Inflammatory macrophage (primary cell): Measurements from ENCODE around the gene CPSF3.
"Not testable (repeated sequence)": the region's sequence is repeated elsewhere in the genome, so short reads cannot be mapped to it uniquely, and the experiment has no call there.

Experiments
- DNase-seq, 2 donors: peaks; one replicate each; pipeline ENCODE4 v3.0.0-alpha.2; 2020 to 2022

Gene CPSF3

DNA sequence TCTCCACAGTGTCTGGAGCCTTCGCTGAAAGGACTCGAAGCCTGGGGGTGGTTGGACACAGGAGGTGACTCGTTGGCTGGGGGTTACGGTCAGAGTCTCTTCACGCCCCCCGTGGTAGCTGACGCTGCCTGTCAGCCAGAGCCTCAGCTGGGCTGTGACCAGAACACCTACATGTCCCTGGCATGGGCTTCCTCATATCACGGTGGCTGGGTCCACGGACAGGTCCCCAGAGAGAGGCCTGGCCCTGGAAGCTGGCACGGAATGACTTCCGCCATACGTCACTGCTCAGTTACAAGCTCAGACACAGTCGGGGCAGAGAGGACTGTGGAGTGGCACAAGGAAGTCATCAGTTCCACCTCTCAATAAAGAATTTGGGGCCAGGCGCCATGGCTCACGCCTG is 28.6 kb upstream of the CPSF3 start:
- no peak for DNase-seq

DNA sequence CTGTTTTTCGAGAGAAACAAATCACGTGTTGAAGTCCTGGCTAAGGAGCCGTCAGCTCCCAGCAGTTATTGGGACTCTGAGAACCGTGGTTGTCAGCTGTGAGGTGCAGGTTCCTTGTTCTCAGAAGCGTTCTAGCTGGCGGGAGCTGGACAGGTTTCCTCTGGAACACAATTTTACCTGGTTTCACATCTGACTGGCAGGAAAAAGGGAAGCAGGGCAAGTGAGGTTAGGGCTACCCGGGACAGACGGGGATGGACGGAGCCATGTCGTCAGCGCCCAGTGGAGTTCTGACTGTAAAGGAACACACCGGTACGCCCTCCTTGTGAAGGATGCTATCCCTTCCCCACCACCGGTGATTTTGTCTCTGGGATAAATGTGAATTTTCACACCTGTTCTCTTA is 26.3 kb upstream of the CPSF3 start:
- DNase-seq = no peak

DNA sequence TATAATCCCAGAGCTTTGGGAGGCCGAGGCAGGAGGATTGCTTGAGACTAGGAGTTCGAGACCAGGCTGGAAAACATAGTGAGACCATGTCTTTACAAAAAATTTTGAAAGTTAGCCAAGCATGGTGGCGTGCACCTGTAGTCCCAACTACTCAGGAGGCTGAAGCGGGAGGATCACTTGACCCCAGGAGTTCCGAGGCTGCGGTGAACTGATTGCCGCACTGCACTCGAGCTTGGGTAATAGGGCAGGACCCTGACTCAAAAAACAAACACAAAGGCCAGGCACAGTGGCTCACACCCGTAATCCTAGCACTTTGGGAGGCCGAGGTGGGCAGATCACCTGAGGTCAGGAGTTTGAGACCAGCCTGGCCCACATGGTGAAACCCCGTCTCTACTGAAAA is 25.2 kb upstream of the CPSF3 start:
- not testable (repeated sequence) for DNase-seq

DNA sequence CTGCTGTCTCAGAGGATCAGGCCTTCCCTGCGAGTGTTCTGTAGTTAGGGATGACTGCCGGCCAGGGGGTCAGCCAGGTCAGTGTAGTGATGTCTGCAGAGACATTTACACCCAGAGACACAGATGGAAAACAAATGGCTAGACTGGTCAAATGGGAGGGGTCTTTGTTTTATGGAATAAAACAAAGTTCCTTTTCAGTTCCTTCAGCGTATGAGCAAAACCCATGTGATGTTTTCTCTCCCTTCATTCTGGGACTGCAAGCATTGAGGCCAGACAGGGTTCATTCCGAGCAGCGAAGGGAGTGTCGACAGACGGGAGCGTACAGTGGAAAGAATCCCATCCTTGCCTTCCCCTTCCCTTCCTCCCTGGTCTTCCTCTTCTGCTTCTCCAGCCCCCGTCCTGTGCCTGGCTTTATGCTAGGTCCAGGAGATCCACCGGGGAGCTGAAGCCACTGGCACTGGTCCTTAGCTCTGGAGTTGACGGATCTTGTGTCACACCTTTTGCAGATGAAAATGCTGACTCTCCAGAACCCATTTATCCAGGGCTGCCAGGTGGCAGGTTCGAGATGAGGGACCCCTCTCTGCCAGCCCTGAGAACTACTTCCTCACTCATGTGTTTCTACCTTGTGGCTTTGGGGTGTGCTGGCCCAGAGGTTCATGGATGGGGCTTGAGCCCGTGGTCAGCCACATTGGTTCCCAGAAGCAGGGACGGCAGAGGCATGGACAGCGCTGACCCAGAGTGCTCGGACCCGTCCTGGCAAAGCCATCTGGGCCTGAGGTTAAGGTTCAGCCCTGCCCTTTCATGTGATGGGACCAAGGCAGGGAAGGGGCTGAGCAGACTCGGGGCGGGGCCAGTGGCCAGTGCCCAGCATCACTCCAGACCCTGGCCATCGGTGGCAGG is 24.3 kb upstream of the CPSF3 start:
- DNase-seq = no peak

DNA sequence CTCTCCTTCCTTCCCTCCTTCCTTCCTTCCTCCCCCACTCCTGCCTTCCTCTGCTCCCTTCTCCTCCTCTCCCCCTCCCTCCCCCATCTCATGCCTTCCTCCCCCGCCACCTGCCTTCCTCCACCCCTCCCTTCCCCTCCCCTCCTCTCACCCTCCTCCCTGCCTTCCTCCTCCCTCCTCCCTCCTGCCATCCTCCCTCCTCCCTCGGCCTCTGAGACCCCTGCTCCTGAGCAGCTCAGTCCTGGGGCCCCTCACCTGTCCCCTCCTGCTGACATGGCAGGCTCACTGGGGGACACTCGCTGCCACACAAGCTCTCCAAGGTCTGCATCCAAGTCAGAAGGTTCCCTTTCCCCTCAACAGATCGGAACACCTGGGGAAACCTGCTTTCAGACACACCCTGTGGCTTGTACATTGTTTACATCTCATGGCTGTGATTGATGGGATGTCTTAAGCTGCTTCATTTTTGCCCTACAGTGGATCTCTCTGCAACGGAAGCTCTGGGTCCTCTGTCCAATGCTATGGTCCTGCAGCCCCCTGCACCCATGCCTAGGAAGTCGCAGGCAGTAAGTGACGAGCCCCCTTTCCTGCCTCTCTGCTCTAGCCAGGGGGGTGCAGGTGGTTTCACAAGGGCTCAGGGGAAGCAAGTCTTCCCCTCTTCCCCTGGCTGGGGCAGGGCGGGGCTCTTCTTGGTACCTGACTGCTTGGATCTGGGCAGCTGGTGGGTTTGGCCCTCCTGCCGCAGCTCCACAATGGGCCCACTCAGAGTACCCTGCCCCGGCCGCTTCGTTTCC is 23.0 kb upstream of the CPSF3 start:
- no peak for DNase-seq

DNA sequence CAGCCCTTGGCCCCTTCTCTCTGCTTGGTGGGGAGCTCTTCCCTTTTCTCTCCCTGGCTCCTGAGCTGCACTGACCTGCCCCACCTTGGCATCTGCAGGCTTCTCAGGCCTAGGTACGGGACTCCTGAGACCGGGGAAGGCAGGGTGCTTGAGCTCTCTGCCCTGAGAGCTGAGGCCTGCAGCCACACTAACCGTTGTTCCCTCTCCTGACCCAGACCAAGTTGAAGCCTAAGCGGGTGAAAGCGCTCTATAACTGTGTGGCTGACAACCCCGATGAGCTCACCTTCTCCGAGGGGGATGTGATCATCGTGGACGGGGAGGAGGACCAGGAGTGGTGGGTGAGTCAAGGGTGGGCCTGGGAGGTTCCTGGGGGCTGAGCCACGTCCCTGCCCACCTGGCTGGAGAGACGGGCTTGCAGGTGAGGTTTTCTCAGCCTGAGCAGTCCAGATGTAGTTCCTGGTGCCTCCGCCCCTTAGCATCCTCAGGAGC is 22.4 kb upstream of the CPSF3 start:
- DNase-seq = no peak

DNA sequence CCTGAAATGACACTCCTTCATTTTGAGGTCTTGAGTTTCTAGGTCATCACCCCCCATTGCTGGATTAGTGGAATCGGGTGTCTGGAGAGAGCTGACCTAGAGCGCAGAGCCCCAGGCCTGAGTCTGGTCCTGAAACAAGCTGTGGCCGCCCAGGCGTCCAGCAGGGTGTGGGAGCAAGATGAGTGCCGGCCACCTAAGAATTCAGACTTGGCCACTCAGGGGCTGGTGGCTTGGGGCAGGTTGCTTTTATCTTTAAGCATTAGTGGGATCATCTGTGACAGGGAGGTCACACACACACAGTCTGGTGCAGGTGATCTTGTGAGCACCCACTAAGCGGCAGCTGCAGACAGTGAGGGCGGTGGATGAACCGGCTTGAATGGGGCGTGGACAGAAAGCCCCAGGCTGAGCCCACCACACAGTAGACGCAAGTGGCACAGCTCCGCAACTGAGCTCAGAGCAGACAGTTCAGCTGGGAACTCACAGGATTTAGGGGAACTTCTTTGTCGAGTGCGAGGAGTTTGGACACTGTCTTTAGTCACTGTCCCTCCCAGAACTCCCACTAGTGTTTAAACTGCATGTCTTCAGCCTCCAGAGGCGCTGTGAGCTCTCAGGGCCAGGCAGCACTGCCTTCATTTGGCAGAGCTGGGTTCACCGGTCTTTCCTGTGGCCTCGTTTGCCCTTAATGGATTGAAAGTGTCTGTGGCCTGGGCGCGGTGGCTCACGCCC is 21.6 kb upstream of the CPSF3 start:
- peak in 1 of 2 donors; percentile 50 for DNase-seq

DNA sequence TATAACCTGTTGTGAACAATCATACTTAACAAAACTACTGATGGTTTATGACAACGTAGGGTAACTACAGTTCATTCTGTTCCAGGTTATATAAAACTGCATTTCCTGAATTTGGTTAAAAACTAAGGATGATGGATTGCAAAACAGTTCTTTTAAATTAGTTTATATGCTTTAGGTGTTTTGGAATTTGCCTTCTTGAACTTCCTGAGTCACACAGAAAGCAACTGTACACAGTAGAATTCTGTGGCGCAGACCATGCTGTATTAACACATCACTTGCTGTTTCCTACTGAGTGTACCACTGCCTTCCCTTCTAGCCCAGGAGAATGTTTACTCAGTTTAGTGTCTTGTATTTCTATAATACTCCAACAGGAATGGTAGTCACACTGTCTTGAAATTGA is 19.5 kb upstream of the CPSF3 start:
- no peak for DNase-seq

DNA sequence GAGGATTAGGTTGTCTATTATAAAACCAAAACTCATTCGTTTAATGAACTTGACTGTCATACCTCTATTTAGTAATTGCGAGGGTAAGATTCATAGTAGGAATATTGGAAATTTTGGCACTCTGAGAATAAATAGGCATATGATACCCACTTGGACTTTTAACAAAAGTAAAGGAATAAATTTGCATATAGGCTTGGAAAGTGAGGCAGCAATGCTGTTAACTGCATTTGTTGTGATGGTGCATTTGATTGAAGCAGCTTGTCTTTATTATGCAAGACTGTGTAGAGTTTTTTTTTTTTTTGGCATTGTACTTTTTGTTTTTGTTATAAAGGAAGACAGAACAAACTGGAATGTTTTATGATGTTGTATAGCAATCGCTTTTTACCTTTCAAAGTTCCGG is 19.0 kb upstream of the CPSF3 start:
- no peak for DNase-seq

DNA sequence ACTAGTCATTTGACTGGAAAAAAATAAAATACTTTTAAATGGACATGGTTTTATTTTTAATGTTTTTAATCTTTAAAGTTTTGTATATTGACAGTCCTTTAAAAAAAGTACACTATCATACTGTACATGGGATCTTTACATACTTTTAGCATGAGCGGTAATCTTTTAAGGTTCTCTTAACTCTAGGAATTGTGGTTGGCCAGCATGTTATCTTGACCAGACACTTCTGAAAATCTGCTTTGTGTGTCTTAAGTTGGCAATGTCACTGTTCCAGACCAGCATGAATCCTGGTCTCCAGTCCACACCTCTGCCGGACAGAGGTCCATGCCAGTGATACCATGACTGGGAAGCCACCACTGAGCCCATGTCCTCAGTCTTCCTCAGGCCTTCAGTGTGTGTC is 17.8 kb upstream of the CPSF3 start:
- DNase-seq = no peak

DNA sequence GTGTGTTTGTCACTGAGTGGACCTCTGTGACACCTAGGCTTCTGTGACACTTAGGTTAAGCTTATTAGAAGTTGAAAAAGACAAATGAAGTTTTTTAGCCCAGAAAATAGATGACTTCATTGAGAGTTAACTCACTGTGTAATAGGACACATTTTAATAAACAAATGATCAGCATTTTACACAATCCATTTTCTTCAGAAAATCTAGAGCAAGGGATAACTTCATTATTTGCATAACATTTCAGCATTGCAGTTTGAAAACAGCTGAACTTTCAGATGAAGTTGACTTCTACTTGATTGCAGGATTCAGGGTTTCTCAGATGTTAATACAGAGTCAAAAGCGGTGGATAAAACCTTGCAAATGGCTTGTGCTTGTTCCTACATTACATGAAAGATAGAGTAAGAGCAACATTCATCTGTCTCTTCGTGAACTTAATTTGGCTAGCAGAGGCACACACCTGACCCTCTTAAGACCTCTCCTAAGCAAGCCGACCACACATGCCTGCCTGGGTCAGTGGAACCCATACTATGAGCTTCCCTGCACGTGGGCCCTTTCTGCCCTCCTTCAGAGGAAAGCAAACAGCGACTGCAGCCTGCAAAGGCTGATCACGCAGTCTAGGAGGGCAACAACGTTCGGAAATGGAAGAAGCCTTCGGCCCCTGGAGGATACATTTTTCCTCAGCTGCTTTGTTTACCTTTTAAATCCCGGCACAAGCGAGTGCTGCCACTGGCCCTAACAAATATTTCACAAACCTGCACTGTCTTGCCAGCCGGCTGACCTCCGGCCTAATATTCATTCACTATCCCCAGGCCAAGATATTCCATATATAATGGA is 16.7 kb upstream of the CPSF3 start:
- no peak for DNase-seq

DNA sequence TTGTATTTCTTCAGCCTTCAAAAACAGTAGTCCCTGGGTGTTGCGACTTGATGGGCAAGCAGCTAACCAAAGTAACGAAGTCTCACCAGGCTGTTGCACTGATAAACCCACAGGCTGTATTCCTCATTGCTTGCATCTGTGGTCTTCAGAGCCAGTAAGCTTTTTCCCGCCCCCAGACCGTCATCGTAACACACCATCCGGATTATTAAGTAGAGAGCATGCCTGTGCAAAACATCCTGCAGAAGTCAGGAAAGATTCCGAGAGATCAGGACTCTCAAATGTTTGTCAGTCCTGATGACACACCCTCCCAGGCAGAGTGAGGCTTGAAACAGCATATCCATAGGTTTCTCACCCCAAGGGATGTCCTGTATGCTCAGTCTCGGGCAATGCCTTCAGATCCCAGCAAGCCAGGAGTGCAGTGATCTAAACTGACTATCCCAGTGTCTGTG is 16.1 kb upstream of the CPSF3 start:
- DNase-seq = no peak

DNA sequence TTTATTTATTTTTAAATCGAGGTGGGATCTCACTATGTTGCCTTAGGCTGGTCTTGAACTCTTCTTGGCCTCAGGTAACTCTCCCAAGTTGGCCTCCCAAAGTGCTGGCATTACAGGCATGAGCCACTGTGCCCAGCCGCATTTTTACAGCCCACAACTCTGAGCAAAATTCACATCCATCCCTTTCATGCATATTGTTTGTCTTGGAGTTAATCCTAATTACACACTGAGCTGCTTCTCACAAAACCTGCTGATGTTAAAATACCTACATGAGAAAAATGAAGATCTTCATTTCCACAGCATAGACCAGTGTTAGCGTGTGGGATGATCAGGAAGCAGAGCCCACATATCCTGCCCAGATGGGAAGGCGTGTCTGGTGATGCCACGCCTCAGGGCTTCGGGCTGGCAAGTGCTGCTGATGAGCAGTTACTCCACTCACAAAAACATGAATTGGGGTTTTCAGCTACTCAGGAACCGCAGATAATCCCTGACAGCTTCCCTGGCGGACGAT is 14.8 kb upstream of the CPSF3 start:
- DNase-seq = peak; percentile 51 to 81

DNA sequence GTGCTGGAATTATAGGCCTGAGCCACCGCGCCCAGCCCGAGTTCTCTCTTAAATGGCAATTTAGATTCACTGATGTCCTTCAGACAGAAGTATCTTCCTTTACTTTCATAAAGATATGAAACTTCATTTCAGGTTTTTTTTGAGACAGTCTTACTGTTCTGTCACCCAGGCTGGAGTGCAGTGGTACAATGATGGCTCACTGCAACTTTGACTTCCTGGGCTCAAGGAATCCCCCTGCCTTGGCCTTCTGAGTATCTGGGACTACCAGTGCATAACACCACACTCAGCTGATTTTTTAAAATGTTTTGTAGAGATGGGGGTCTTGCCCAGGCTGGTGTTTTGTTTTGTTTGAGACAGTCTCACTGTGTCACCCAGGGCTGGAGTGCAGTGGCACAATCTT is 13.3 kb upstream of the CPSF3 start:
- DNase-seq = no peak

DNA sequence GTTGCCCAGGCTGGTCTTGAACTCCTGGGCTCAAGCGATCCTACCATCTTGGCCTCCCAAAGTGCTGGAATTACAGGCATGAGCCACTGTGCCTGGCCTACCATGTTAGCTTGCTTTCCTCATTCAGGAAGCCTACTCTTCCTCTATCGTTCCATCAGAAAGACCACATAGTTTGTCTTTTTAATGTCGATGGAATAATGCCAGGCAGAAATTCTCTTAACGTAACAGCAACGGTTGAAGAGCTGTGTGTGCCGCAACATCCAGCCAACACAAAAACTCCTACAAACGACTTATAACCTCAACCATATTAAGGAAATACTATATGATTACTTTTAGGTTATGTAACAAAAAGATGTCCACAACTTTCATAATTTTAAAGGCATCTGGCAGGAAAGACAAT is 10.7 kb upstream of the CPSF3 start:
- peak; percentile 21 to 51 for DNase-seq

DNA sequence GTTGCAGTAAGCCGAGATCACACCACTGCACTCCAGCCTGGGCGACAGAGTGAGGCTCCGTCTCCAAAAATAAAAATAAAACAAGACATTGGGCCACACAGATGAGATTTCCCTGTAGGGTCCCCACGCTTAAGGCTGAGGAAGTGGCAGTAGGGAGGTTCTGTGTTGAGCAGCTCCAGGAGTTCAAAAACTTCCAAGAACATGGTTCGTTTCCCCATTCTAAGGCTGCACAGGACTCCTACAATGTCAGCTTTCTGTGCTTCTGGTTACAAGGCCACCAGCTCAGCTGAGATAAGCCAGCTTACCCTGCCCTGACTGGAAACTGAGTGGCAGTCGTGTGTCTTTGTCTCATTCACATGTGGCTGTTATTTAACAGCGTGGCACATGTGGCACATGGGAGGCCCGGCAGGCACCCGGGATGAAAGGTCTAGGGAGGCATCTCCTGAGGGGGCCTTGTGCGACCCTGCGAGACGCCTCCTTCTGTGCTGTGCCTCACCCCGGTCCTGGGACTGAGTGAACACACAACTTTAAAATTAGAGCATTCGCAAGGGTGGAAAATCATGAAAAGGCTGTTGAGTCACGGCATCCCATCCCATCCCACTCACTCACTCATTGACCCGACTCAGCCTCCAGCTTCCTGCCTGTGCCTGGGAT is 7.8 kb upstream of the CPSF3 start:
- DNase-seq = peak; percentile 74 to 90

DNA sequence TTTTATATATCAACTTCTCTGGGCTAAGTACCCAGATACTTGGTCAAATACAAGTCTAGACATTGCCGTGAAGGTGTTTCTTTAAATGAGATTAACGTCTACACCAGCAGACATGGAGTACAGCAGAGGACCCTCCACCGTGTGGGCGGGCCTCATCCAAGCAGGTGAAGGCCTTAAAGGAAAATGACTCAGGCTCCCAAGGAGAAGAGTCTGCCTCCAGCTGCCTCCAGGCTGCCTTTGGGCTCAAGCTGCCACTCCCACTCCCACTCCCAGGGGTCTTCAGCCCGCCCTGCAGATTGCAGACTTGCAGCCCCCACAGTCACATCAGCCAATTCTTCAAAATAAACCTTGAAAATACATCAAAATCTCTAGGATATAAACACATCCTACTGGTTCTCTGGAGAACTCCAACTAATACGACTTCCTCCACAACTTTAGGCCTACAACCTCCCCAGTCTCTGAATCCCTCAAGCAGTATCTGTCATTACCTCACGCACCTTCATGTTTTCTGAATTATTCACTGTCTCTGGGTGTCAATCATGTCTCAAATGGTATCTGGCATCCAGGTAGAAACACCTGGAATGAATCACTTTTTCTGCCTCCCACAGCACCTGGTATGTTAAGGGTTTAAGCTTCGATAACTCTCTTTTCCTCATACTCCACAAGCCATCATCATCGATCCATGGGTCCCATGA is 7.0 kb upstream of the CPSF3 start:
- peak in 1 of 2 donors; percentile 27 for DNase-seq

DNA sequence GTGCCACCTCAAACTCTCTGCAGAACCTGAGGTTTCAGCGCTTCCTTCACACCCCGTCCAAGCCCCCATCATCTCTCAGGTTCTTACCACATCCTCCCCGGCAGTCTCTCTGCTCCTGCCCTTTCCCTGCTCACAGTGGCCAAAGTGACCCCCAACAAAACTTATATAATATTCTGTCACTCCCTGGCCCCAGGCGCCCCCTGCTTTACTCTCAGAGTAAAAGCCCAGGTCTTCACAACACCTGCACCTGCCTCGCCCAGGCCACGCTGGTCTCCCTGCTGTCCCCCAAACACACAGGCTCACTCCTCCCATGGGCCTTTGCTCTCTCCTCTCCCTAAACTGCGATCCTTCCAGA is 6.5 kb upstream of the CPSF3 start:
- no peak for DNase-seq

DNA sequence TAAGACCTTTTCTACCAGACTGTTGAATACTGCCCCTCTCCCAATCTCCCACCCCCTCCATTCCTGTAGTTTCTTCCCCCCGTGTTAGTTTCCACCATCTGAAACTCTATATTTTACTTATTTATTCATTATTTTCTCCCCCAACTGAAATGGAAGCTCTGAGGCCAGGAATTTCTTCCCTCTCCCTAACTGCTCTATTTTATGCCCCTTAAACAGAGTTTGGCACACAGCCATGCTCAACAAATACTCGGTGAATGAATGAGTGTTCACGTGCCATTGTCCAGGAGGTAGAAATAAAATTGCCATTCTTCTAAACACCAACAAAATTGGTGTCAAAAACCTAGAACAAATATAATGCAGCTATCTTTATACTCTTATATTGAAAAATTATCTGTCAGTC is 5.7 kb upstream of the CPSF3 start:
- DNase-seq = no peak

DNA sequence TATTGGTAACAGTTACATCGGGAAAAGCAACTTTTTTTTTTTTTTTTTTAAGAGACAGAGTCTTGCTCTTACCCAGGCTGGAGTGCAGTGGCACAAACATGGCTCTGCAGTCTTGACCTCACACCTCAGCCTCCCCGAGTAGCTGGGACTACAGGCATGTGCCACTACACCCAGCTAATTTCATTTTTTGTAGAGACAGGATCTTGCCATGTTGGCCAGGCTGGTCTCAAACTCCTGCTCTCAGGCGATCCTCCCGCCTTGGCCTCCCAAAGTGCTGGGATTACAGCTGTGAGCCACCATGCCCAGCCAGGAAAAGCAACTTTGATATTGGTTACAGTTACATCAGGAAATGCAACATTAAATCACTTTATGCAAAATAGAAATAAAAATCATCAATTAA is 4.7 kb upstream of the CPSF3 start:
- no peak for DNase-seq

DNA sequence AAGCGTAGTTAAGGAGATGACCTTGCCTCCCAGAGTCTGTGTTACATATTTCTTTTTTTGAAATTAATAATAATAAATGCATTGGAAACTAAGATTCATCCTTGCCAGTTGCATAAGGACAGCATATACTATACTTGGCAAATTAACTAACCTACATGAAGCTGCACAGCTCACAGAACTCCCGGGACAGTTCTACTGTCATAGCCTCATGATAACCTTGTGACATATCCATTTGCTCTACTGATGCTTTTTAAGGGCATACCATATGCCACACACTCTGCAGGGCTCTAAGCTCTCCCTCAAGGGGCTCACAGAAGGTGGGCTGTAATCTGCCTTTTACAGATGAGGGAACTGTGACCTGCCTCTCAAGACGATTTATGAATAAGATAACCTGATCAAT is 3.9 kb upstream of the CPSF3 start:
- peak; percentile 76 to 89 for DNase-seq
